ENCODE data around the gene GHR. TPM values are rescaled to one million over a fixed set of nuclear protein-coding genes. Genes with fewer than 3 reads are reported as not detected.

Gene GHR
- total and polyA plus RNA-seq, 2 of the 8 experiments (the other 6 are each of a cell fraction or from before 2014, with no cell fraction given), result 0.15 to 0.19 TPM

GRCh38 chr5:42638972-42639371 lies 215.7 kb downstream of the GHR start:
- no peak overlapping the region for H2BK20ac ChIP-seq (ENCODE audit: low read length)
- H3K4me2 ChIP-seq (ENCODE audit: insufficient read depth in 1 of 2, low read depth in 2 of 2, low read length in 2 of 2), result no peak overlapping the region
- H2BK12ac ChIP-seq (ENCODE audit: low read depth, low read length), result no peak overlapping the region
- H3K79me1 ChIP-seq (ENCODE audit: low read depth, low read length), result no peaks in the 10 kb centered on the region
- H3K79me2 ChIP-seq (ENCODE audit: control insufficient read depth in 1 of 2, insufficient read depth in 2 of 2, low read length in 2 of 2), result no peaks in the 10 kb centered on the region
- H2AK5ac ChIP-seq (ENCODE audit: low read depth, low read length), result no peak overlapping the region
- no peak overlapping the region for H3K23ac ChIP-seq (ENCODE audit: insufficient read length)
- CTCF ChIA-PET (ENCODE audit: partially characterized antibody), result no interaction called here
- no peaks in the 10 kb centered on the region for H3K36me3 ChIP-seq (ENCODE audit: control insufficient read depth in 2 of 4, insufficient read depth in 4 of 4, low read length in 3 of 4)
- no peak overlapping the region for H2AFZ ChIP-seq (ENCODE audit: low read length)
- no peak overlapping the region for H4K5ac ChIP-seq (ENCODE audit: insufficient read length, low read depth, low read length)
- no peak overlapping the region for H3K9ac ChIP-seq (replicated peaks in 1 of 4; ENCODE audit: extremely low read depth in 1 of 4, low read depth in 3 of 4, low read length in 3 of 4)
- H4K20me1 ChIP-seq (replicated peaks in 1 of 2; ENCODE audit: control insufficient read depth in 1 of 2, insufficient read depth in 2 of 2, low read length in 2 of 2), result no peaks in the 10 kb centered on the region
- H3K18ac ChIP-seq (ENCODE audit: extremely low read depth, low read length), result no peak overlapping the region
- no peak overlapping the region for H3K14ac ChIP-seq (ENCODE audit: insufficient read length)
- H2BK5ac ChIP-seq (ENCODE audit: low read depth, low read length), result no peak overlapping the region
- no peak overlapping the region for H3K56ac ChIP-seq (replicated peaks; ENCODE audit: insufficient read length, low read depth, low read length)
- H3K4me3 ChIP-seq (ENCODE audit: extremely low read depth in 1 of 4, insufficient read depth in 2 of 4, low read depth in 3 of 4, low read length in 4 of 4), result no peak overlapping the region
- no peak overlapping the region for H4K8ac ChIP-seq (ENCODE audit: extremely low read depth, insufficient read depth, low read length)
- H2BK15ac ChIP-seq (ENCODE audit: low read length), result no peak overlapping the region
- DNase-seq (ENCODE audit: low read depth in 1 of 2, low spot score in 2 of 2) (no peak), FAIRE-seq (no peak)
- no peaks in the 10 kb centered on the region for H3K23me2 ChIP-seq (ENCODE audit: low read depth, low read length)
- POLR2A ChIA-PET (ENCODE audit: partially characterized antibody), result no interaction called here
- H3K27ac ChIP-seq (ENCODE audit: low read depth, low read length), result no peak overlapping the region
- H3K4me1 ChIP-seq (replicated peaks in 1 of 4; ENCODE audit: control insufficient read depth in 3 of 4, insufficient read depth in 4 of 4, low read length in 3 of 4), result no peaks in the 10 kb centered on the region
- H3K27me3 ChIP-seq (replicated peaks in 1 of 4; ENCODE audit: control insufficient read depth in 3 of 4, extremely low read depth in 1 of 4, insufficient read depth in 3 of 4, low read length in 3 of 4), result no peaks in the 10 kb centered on the region
- no peak overlapping the region for H2BK120ac ChIP-seq (replicated peaks; ENCODE audit: low read depth, low read length)
- 90% methylated on average over 3 of the region's 3 CpGs; no CpG with 5 or more reads in 1 of the 2 experiments for WGBS, 2 experiments (ENCODE audit: extremely low coverage in 1 of 2, insufficient coverage in 1 of 2, insufficient read length in 1 of 2, insufficient replicate concordance in 2 of 2, low coverage in 1 of 2, low lambda C conversion rate in 2 of 2, missing lambda C conversion rate in 1 of 2)
- no peak overlapping the region for H3K4ac ChIP-seq (replicated peaks; ENCODE audit: insufficient read length, low read depth, low read length)
- H3K9me3 ChIP-seq (ENCODE audit: insufficient read depth in 2 of 2, low read depth in 1 of 2, low read length in 1 of 2), result no peaks in the 10 kb centered on the region
- no peak overlapping the region for H4K91ac ChIP-seq (replicated peaks; ENCODE audit: insufficient read length, low read length)
- TF ChIP-seq CHD1 (IDR thresholded peaks at IDR 0.05; ENCODE audit: low read depth, low read length), result no peak
- TF ChIP-seq POLR2AphosphoS5 (IDR thresholded peaks at IDR 0.05; ENCODE audit: low read depth, low read length), result no peak
- no peak for TF ChIP-seq POLR2A (IDR thresholded peaks at IDR 0.05; ENCODE audit: control extremely low read depth in 1 of 2, low read depth in 2 of 2, low read length in 2 of 2)
- no peak for TF ChIP-seq SIN3A (conservative IDR thresholded peaks at IDR 0.05 in 1 of 2, IDR thresholded peaks at IDR 0.05 in 1 of 2; ENCODE audit: low read depth in 1 of 2, low read length in 2 of 2)
- no peak for TF ChIP-seq SP4 (IDR thresholded peaks at IDR 0.05; ENCODE audit: low read length)
- no peak for TF ChIP-seq EZH2 (IDR thresholded peaks at IDR 0.05; ENCODE audit: low read depth, low read length, severe bottlenecking)
- no peak for TF ChIP-seq TBP (IDR thresholded peaks at IDR 0.05; ENCODE audit: low read depth, low read length)
- TF ChIP-seq SRF (IDR thresholded peaks at IDR 0.05; ENCODE audit: low read depth, low read length), result no peak
- no peak for TF ChIP-seq CEBPB (IDR thresholded peaks at IDR 0.05; ENCODE audit: low read depth, low read length)
- no peak for TF ChIP-seq ATF2 (IDR thresholded peaks at IDR 0.05; ENCODE audit: low read length)
- no peak for TF ChIP-seq E2F6 (IDR thresholded peaks at IDR 0.05)
- no peak for TF ChIP-seq ASH2L (IDR thresholded peaks at IDR 0.05; ENCODE audit: low read length)
- TF ChIP-seq KDM4A (IDR thresholded peaks at IDR 0.05; ENCODE audit: low read depth, low read length, severe bottlenecking), result no peak

All from H1 (cell line).